ENCODE data around the gene CDK5RAP2. TPM values are rescaled to one million over a fixed set of nuclear protein-coding genes. Genes with fewer than 3 reads are reported as not detected.

CDK5RAP2 gene
- total and polyA plus RNA-seq, 8 donors: 14.8 to 37.1 (median 21.7) TPM

GRCh38 chr9:120480707-120481106, 99.3 kb downstream of the CDK5RAP2 start:
- WGBS, 2 donors: 20 to 26% methylated on average over 1 of the region's 1 CpG
- ATAC-seq (peak in 3 of 4 donors; percentile 16 to 44 (median 44)), FAIRE-seq (no peak)

GRCh38 chr9:120478208-120478607, 101.8 kb downstream of the CDK5RAP2 start:
- ATAC-seq (peak in 1 of 4 donors; percentile 13), FAIRE-seq (no peak), DNase-seq (no peak)
- Histone ChIP-seq H3K27me3 (no peaks in the 10 kb centered on the region), H3K27ac (no peak overlapping the region), H3K4me1 (peaks cover 0 to 8% (median 0%) of the 10 kb centered on the region in 3 donors), H3K4me3 (no peak overlapping the region), H3K9me3 (no peaks in the 10 kb centered on the region), H3K36me3 (peaks cover 0 to 7% (median 3%) of the 10 kb centered on the region in 3 donors)
- no peak for TF ChIP-seq CTCF (IDR thresholded peaks at IDR 0.05)
- WGBS, 2 donors: 91 to 92% methylated on average over 6 of the region's 6 CpGs
- intact Hi-C loops (cut with DNase I): no loop called here

More at GRCh38 chr9:120480707-120481106, 99.3 kb downstream of the CDK5RAP2 start:
- DNase-seq: no peak
- Histone ChIP-seq H3K4me3 (no peak overlapping the region), H3K9me3 (no peaks in the 10 kb centered on the region), H3K27me3 (no peaks in the 10 kb centered on the region), H3K27ac (no peak overlapping the region), H3K36me3 (peaks cover 0 to 7% (median 3%) of the 10 kb centered on the region in 3 donors), H3K4me1 (peaks cover 0 to 8% (median 0%) of the 10 kb centered on the region in 3 donors)
- TF ChIP-seq CTCF (IDR thresholded peaks at IDR 0.05): no peak
- intact Hi-C loops (cut with DNase I): no loop called here

DNA sequence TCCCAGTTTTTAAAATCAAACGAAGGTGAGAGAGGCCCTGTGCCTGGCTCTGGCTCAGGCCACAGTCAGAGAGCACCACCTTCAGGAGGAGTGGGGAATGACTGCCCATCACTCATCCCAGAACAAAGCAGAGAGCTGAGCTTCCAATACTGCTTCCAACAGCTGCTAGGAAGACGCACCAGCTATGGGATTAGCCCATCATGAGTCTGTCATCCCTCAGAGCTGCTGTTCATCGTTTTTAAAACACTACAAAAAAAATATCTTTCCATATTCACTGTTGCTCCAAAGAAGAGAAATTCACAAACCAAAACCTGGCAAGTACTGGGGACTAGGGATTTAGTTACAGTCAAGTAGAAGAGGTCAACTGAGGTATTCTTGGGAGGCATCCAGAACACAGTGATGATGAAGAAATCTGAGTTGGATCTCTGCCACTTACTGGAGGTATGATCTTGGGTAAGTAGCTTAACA, 102.4 kb downstream of the CDK5RAP2 start:
- Histone ChIP-seq H3K36me3 (peaks cover 0 to 7% (median 2%) of the 10 kb centered on the region in 3 donors), H3K27me3 (no peaks in the 10 kb centered on the region), H3K4me3 (no peak overlapping the region), H3K9me3 (no peaks in the 10 kb centered on the region), H3K4me1 (peaks cover 0 to 8% (median 0%) of the 10 kb centered on the region in 3 donors), H3K27ac (no peak overlapping the region)
- DNase-seq (peak in 3 of 6 donors; percentile 39 to 63 (median 59)), ATAC-seq (peak in 3 of 4 donors; percentile 85 to 92 (median 87)), FAIRE-seq (no peak)
- peak; percentile 35 to 85 (median 74) for TF ChIP-seq CTCF (IDR thresholded peaks at IDR 0.05)
- intact Hi-C loops (cut with DNase I): no loop called here
- 20 to 25% methylated on average over 3 of the region's 3 CpGs for WGBS, 2 donors

GRCh38 chr9:120475341-120475740, 104.6 kb downstream of the CDK5RAP2 start:
- DNase-seq: no peak
- Histone ChIP-seq H3K9me3 (no peaks in the 10 kb centered on the region), H3K27ac (no peak overlapping the region), H3K4me1 (no peaks in the 10 kb centered on the region), H3K4me3 (no peak overlapping the region), H3K27me3 (no peaks in the 10 kb centered on the region), H3K36me3 (peaks cover 0 to 17% (median 0%) of the 10 kb centered on the region in 3 donors)
- no peak for FAIRE-seq
- TF ChIP-seq CTCF (IDR thresholded peaks at IDR 0.05): no peak
- peak in 1 of 4 donors; percentile 39 for ATAC-seq
- intact Hi-C loops (cut with DNase I): no loop called here
- WGBS, 2 donors: 84 to 87% methylated on average over 7 of the region's 7 CpGs

GRCh38 chr9:120474591-120475243, 105.2 kb downstream of the CDK5RAP2 start:
- DNase-seq (no peak), FAIRE-seq (no peak), ATAC-seq (peak in 1 of 4 donors; percentile 25)
- intact Hi-C loops (cut with DNase I): no loop called here
- Histone ChIP-seq H3K4me3 (no peak overlapping the region), H3K27me3 (no peaks in the 10 kb centered on the region), H3K9me3 (no peaks in the 10 kb centered on the region), H3K36me3 (peaks cover 0 to 17% (median 0%) of the 10 kb centered on the region in 3 donors), H3K4me1 (no peaks in the 10 kb centered on the region), H3K27ac (no peak overlapping the region)
- no peak for TF ChIP-seq CTCF (IDR thresholded peaks at IDR 0.05)
- WGBS, 2 donors: 77 to 82% methylated on average over 3 of the region's 3 CpGs
